NB4 (cell line): ENCODE results near the gene HPCA.

Source experiments
- DNase-seq: peaks from one replicate; pipeline ENCODE4 v3.0.0; 2010; ENCODE audit warnings: low read depth
- H3K4me3 ChIP-seq: one replicate; pipeline ENCODE4 v1.5.1; 2011; ENCODE audit warnings: mild to moderate bottlenecking, low read depth, low read length, moderate library complexity
- MYC ChIP-seq: IDR thresholded peaks from 2 replicates; pipeline ENCODE4 v1.6.1; 2011; ENCODE audit warnings: low read depth, low read length
- POLR2A ChIP-seq: IDR thresholded peaks from 2 replicates; pipeline ENCODE4 v1.6.1; 2011; ENCODE audit warnings: mild to moderate bottlenecking; ENCODE audit not compliant: insufficient read length; ENCODE audit errors: extremely low read depth
- TF ChIP-seq, protein P1 (sequence below): IDR thresholded peaks from 2 replicates; pipeline ENCODE4 v1.6.1; 2011; ENCODE audit warnings: low read depth, low read length
- TF ChIP-seq, protein P2 (sequence below): IDR thresholded peaks from one replicate; pipeline ENCODE4 v1.5.1; 2012; ENCODE audit warnings: low read depth, low read length

HPCA gene

DNA sequence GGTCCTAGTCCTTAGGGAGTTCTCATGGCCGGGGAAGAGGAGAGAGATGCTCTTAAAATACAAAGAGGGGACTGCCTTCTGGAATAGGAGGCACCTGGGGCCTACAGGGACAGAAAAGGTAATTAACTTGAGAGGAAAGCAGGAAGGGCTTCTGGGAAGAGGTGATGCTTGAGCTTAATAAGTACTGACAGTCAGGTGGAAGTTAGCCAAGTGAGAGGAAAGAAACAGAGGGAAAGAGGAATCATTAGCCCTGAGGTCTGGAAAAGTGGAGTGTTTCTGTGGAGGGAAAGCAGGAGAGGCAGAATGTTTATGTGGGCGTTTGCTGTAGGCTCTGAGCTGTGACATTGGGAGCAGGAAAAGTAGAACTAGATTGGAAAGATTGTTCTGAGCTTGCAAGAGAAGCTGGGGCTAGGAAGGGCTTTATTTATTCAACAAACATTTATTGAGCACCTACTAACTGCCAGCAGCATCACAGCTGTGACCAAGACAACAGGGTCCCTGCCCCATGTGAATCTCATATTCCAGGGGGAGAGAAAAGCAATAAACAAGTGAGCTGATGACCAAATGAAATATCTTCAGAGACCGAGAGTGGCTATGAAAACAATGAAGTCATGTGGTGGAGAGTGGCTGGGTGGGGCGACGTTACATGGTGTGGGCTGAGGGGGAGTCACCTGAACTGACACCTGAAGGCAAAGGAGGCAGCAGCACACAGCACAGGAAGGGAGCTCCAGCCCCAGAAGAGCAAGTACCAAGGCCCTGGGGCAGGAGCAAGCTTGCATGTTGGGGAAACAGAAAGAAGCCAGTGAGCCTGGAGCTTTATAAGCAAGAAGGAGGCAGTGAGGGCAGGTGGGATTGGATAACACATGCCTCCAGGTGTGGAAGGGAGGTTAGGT, 11.2 kb upstream of the HPCA start:
- no peak overlapping the region for H3K4me3 ChIP-seq
- TF ChIP-seq, protein P1, sequence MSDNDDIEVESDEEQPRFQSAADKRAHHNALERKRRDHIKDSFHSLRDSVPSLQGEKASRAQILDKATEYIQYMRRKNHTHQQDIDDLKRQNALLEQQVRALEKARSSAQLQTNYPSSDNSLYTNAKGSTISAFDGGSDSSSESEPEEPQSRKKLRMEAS: no peak
- TF ChIP-seq POLR2A (no peak), MYC (no peak)
- TF ChIP-seq, protein P2, sequence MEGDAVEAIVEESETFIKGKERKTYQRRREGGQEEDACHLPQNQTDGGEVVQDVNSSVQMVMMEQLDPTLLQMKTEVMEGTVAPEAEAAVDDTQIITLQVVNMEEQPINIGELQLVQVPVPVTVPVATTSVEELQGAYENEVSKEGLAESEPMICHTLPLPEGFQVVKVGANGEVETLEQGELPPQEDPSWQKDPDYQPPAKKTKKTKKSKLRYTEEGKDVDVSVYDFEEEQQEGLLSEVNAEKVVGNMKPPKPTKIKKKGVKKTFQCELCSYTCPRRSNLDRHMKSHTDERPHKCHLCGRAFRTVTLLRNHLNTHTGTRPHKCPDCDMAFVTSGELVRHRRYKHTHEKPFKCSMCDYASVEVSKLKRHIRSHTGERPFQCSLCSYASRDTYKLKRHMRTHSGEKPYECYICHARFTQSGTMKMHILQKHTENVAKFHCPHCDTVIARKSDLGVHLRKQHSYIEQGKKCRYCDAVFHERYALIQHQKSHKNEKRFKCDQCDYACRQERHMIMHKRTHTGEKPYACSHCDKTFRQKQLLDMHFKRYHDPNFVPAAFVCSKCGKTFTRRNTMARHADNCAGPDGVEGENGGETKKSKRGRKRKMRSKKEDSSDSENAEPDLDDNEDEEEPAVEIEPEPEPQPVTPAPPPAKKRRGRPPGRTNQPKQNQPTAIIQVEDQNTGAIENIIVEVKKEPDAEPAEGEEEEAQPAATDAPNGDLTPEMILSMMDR: no peak
- no peak for DNase-seq

DNA sequence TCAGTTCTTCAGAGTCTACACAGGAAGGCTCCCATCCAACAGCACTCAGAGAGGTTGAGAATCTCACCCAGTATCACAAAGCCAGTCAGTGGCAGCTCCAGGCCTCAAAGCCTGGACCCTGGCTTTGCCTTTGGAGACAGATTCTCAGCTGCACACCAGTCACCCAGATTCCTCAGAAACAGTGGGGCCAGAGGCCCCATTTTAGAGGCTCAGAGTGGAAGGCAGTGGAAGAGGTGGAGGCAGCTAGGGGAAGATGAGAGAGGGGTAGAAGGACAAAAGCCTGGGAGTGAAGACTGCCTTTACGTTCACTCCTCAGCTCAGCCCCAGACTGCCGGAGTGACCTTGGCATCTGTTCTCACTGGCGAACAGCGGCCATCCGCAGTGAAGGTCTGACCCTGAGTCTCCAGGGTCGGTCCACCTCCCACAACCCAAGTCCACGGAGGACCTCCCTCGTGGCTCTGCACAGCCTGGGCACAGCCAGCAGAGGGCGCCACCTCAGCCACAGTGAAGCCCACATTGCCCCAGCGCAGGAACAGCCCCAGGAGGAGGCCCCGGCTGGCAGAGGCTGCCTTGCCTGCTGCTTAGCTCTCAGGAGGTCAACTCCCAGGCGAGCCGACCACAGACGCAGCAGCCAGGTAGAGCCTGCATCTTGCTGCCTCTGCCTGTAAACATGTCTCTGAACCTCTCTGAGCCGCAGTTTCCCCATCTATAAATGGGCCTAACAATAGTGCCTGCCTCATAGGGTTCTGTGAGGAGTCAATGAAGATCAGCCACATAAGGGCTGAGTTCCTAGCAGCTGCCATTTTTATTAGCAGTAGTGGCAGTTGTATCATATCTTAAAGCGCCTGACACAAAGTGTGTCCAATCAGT, 9.7 kb upstream of the HPCA start:
- H3K4me3 ChIP-seq: no peak overlapping the region
- TF ChIP-seq POLR2A (no peak), MYC (peak; percentile 40; the same call in 1 of the 2 replicates)
- TF ChIP-seq, protein P2: peak; percentile 88
- TF ChIP-seq, protein P1: peak; percentile 40; the same call in 1 of the 2 replicates
- peak; percentile 71 for DNase-seq

DNA sequence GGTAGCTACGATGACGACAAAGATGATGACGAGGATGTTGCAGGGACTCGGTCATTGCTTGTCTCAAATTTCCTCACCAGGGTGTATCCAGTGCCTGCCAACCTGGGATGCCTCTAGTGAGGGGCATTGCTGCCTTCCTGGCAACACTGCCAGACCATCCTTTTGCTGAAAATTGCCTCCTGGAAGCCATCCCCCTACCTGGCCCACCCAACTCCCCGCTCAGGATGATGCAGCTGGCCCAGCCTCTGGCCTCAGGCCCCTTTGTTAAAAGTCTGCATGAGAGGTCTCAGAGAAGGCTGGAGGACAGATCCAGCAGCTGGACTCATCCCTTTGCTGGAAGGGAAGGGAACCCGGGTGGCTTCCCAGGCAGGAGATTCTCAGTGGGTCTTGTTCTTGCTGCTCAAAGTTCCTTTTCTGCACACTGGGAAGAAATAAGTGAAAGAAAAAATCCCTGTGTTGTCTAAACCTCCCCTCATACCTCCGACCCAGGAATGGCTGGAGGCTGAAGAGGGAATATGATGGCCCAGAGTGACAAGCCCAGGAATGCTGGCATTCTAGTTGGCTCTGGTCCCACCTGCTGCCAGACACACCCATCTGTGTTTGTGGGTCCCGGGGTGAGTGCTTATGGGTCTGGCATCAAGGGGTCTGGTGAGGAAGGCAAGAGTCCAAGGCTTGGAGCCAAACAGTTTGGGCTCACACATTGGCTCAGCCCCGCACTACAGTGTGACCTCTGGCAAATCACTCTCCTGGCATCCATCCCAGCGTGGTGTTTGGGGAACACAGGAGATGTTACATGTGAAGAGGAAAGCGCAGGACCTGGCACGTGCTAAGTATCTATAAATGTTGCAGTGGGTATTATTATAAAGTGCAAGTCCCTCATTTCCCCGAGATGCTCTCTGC, 8.8 kb upstream of the HPCA start:
- no peak overlapping the region for H3K4me3 ChIP-seq
- no peak for DNase-seq
- TF ChIP-seq MYC: no peak
- TF ChIP-seq, protein P2: no peak
- TF ChIP-seq, protein P1: no peak
- TF ChIP-seq POLR2A: no peak

DNA sequence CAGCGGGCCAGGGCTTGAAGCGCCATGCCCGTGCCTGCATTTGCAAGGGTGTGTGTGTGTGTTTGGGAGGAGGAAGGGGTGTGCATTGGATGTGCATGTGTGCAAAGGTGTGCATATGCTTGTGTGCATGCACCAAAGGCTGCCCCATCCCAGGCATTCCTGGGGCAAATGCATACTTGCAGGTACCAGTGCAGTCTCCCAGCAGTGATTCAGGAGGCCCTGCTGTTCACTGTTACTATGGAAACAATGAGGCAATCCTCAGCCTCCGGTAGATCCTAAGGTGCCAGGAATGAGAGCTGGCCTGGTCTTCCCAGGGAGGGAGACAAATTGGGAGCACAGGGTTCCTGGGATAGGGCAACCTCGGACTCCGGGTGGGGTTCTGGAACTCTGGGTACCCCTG, 8.1 kb upstream of the HPCA start:
- H3K4me3 ChIP-seq: no peak overlapping the region
- TF ChIP-seq POLR2A (no peak), MYC (no peak)
- TF ChIP-seq, protein P1: no peak
- TF ChIP-seq, protein P2: no peak
- no peak for DNase-seq

DNA sequence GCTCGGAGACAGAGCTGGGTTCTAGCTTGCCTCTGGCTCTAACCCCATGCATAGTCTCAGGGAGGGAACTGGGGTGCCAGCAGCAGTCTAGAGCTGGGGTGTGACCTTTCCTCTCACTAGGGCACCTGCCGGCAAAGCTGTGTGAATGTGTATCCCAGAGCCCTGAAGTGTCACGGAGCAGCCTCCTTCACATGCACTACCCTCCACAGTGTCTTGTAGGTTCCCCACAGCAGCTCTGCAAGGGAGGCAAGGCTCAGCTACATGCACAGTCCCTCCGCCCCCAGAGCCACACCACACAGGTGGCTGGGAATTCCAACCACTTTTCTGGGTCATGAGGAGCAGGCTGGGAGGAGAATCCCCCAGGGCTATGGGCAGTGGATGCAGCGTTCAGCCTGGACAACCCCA, 7.7 kb upstream of the HPCA start:
- TF ChIP-seq, protein P1: no peak
- no peak for DNase-seq
- H3K4me3 ChIP-seq: no peak overlapping the region
